SK-N-SH (cell line): ENCODE data around the gene SEC16A. TPM values are rescaled to one million over a fixed set of nuclear protein-coding genes. Genes with fewer than 3 reads are reported as not detected.

Experiments used
- CTCF ChIA-PET: fragments of 300-600, 350-600 bp; formaldehyde crosslinking; extraction: SDS; loops from one replicate; lab custom pipeline; 2021; lab: Yijun Ruan, JAX
- POLR2A ChIA-PET: fragments of 350-600 bp; sonication (Branson Sonifier 250); formaldehyde crosslinking; extraction: SDS; loops from one replicate; lab custom pipeline; 2020; ENCODE audit warnings: antibody characterized with exemption, inconsistent platforms; lab: Yijun Ruan, JAX
- DNase-seq: peaks from one replicate; pipeline ENCODE4 v3.0.0; 2012
- H2AFZ ChIP-seq: fragments of 200-600 bp; sonication (generic); 2 replicates; pipeline ENCODE4 v1.8.1; 2016; ENCODE audit warnings: antibody characterized with exemption, mild to moderate bottlenecking, low read depth
- H3F3A ChIP-seq: fragments of 200-600 bp; sonication (generic); replicated peaks from 2 replicates; pipeline ENCODE3; 2016; ENCODE audit warnings: antibody characterized with exemption, mild to moderate bottlenecking; ENCODE audit not compliant: insufficient read depth
- H3K27ac ChIP-seq, 2 experiments: fragments of 200-500 bp in 1 of 2; fragments of 200-600 bp in 1 of 2; sonication (Bioruptor generic) in 1 of 2; sonication (generic), shearing (Covaris generic) in 1 of 2; 2 replicates each; pipeline versions ENCODE4 v1.5.1 to v1.6.1; 2014 to 2016; ENCODE audit warnings: low read depth in 2 of 2, inconsistent platforms in 1 of 2, low read length in 1 of 2, mild to moderate bottlenecking in 1 of 2, mixed read lengths in 1 of 2
- H3K27me3 ChIP-seq: fragments of 200-600 bp; sonication (generic), shearing (Covaris generic); 2 replicates; pipeline ENCODE4 v1.6.1; 2016; ENCODE audit warnings: mixed run types; ENCODE audit not compliant: insufficient read depth
- H3K36me3 ChIP-seq, 2 experiments: fragments of 200-500 bp in 1 of 2; fragments of 200-600 bp in 1 of 2; sonication (Bioruptor generic) in 1 of 2; sonication (generic) in 1 of 2; replicated peaks in 1 of 2; 2 replicates each; pipeline versions ENCODE3 to v1.5.1; 2014 to 2016; ENCODE audit warnings: low read length in 1 of 2, mild to moderate bottlenecking in 1 of 2; ENCODE audit not compliant: insufficient read depth in 2 of 2, control insufficient read depth in 1 of 2
- H3K4me1 ChIP-seq, 2 experiments: fragments of 200-500 bp in 1 of 2; fragments of 200-600 bp in 1 of 2; sonication (Bioruptor generic) in 1 of 2; sonication (generic), shearing (Covaris generic) in 1 of 2; 2 replicates each; pipeline versions ENCODE4 v1.5.1 to v1.6.1; 2014 to 2016; ENCODE audit warnings: low read depth in 1 of 2, low read length in 1 of 2, mixed run types in 1 of 2; ENCODE audit not compliant: insufficient read depth in 2 of 2, control insufficient read depth in 1 of 2
- H3K4me2 ChIP-seq: fragments of 200-600 bp; sonication (generic), shearing (Covaris generic); 2 replicates; pipeline ENCODE4 v1.6.1; 2017; ENCODE audit warnings: mixed run types
- H3K4me3 ChIP-seq, 2 experiments: fragments of 200-500 bp in 1 of 2; fragments of 200-600 bp in 1 of 2; sonication (Bioruptor generic) in 1 of 2; sonication (generic), shearing (Covaris generic) in 1 of 2; 2 replicates each; pipeline versions ENCODE4 v1.5.1 to v1.8.1; 2014 to 2016; ENCODE audit warnings: low read depth in 2 of 2, inconsistent platforms in 1 of 2, low read length in 1 of 2, mild to moderate bottlenecking in 1 of 2, mixed read lengths in 1 of 2, moderate library complexity in 1 of 2
- H3K79me2 ChIP-seq: fragments of 200-600 bp; sonication (generic); 2 replicates; pipeline ENCODE4 v1.8.1; 2017; ENCODE audit warnings: mild to moderate bottlenecking; ENCODE audit not compliant: insufficient read depth
- H3K9ac ChIP-seq: fragments of 200-600 bp; sonication (generic); 2 replicates; pipeline ENCODE4 v1.6.1; 2017; ENCODE audit warnings: mixed run types
- H3K9me2 ChIP-seq: fragments of 200-600 bp; sonication (generic); 2 replicates; pipeline ENCODE4 v1.6.1; 2017; ENCODE audit warnings: mixed run types
- H3K9me3 ChIP-seq: fragments of 200-600 bp; sonication (generic); 2 replicates; pipeline ENCODE4 v1.6.1; 2017; ENCODE audit warnings: mixed run types, mild to moderate bottlenecking, moderate library complexity
- H4K20me1 ChIP-seq: fragments of 200-600 bp; sonication (generic); 2 replicates; pipeline ENCODE4 v1.6.1; 2017; ENCODE audit warnings: mild to moderate bottlenecking, mixed run types; ENCODE audit not compliant: insufficient read depth
- CHD2 ChIP-seq: fragments of 150-350 bp; IDR thresholded peaks from 2 replicates; pipeline ENCODE4 v1.6.1; 2018; ENCODE audit warnings: low read length; ENCODE audit not compliant: partially characterized antibody
- CTCF ChIP-seq: fragments of 200-600 bp; sonication (generic); IDR thresholded peaks from 2 replicates; pipeline ENCODE4 v1.6.1; 2017; ENCODE audit warnings: antibody characterized with exemption, mild to moderate bottlenecking, moderate library complexity
- ELF1 ChIP-seq: IDR thresholded peaks from 2 replicates; pipeline ENCODE4 v1.4.0; 2012
- FOSL2 ChIP-seq: IDR thresholded peaks from 2 replicates; pipeline ENCODE4 v1.4.0; 2012; ENCODE audit warnings: low read depth, mild to moderate bottlenecking, moderate library complexity, borderline replicate concordance
- FOXJ3 ChIP-seq: sonication (generic); formaldehyde crosslinking; IDR thresholded peaks from 2 replicates; pipeline ENCODE4 v1.5.1; 2020; ENCODE audit warnings: mild to moderate bottlenecking, missing genetic modification reagents
- GATA2 ChIP-seq: sonication (generic); formaldehyde crosslinking; IDR thresholded peaks from 2 replicates; pipeline ENCODE4 v1.5.0; 2020; ENCODE audit warnings: mild to moderate bottlenecking, missing genetic modification reagents
- MEF2A ChIP-seq: IDR thresholded peaks from 2 replicates; pipeline ENCODE4 v1.4.0; 2012; ENCODE audit warnings: low read depth, borderline replicate concordance
- MXI1 ChIP-seq: IDR thresholded peaks from 2 replicates; pipeline ENCODE4 v1.6.1; 2012; ENCODE audit warnings: mild to moderate bottlenecking, low read depth, low read length, improper control_type of control experiment
- NFIC ChIP-seq: IDR thresholded peaks from 2 replicates; pipeline ENCODE4 v1.4.0; 2012; ENCODE audit warnings: borderline replicate concordance
- NRF1 ChIP-seq: IDR thresholded peaks from 2 replicates; pipeline ENCODE4 v1.6.1; 2012; ENCODE audit warnings: low read depth, mild to moderate bottlenecking, low read length
- PBX3 ChIP-seq: IDR thresholded peaks from 2 replicates; pipeline ENCODE4; 2012
- RAD21 ChIP-seq: IDR thresholded peaks from 2 replicates; pipeline ENCODE4 v1.6.1; 2012; ENCODE audit warnings: mild to moderate bottlenecking, low read length
- RCOR1 ChIP-seq: fragments of 150-350 bp; IDR thresholded peaks from 2 replicates; pipeline ENCODE4 v1.6.1; 2017; ENCODE audit warnings: antibody characterized with exemption, low read length
- REST ChIP-seq: IDR thresholded peaks from 2 replicates; pipeline ENCODE4 v1.6.1; 2012; ENCODE audit warnings: mild to moderate bottlenecking, low read depth, low read length, moderate library complexity
- SIN3A ChIP-seq: IDR thresholded peaks from 2 replicates; pipeline ENCODE4 v1.6.1; 2012; ENCODE audit warnings: low read depth, mild to moderate bottlenecking, low read length, moderate library complexity, borderline replicate concordance
- TAF1 ChIP-seq: IDR thresholded peaks from 2 replicates; pipeline ENCODE4 v1.6.1; 2012; ENCODE audit warnings: low read depth, mild to moderate bottlenecking, low read length, moderate library complexity, borderline replicate concordance
- TEAD4 ChIP-seq: IDR thresholded peaks from 2 replicates; pipeline ENCODE4 v1.4.0; 2012; ENCODE audit warnings: mild to moderate bottlenecking, borderline replicate concordance; ENCODE audit not compliant: insufficient read depth
- USF1 ChIP-seq: IDR thresholded peaks from 2 replicates; pipeline ENCODE4 v1.4.0; 2012; ENCODE audit warnings: low read depth, borderline replicate concordance
- USF2 ChIP-seq: fragments of 150-350 bp; IDR thresholded peaks from 2 replicates; pipeline ENCODE4 v1.6.1; 2017; ENCODE audit warnings: antibody characterized with exemption, low read length, low read depth, borderline replicate concordance
- WGBS: methylation state at CpG from one replicate; pipeline ENCODE4 v1.1.6; 2017; ENCODE audit warnings: low lambda C conversion rate; 5-methylcytosine and 5-hydroxymethylcytosine counted together
- polyA plus RNA-seq, 3 experiments: library from polyadenylated mRNA; depleted of rRNA; stranded (reverse); fragments of >200 nt; gene quantifications; 2 replicates each; pipeline ENCODE4 v1.2.3, GENCODE V29; 2012

SEC16A gene
- polyA plus RNA-seq, 1 of the 3 experiments (the other 2 are of a cell fraction) = 25.9 TPM

GRCh38 chr9:136526625-136527066 lies 43.8 kb upstream of the SEC16A start:
- Histone ChIP-seq H3K27ac (no peak overlapping the region), H3K79me2 (peaks cover 2% of the 10 kb centered on the region; the same call in 1 of the 2 replicates), H3K9me3 (no peaks in the 10 kb centered on the region), H3K4me2 (no peak overlapping the region), H4K20me1 (peaks cover 50% of the 10 kb centered on the region), H3K9me2 (no peaks in the 10 kb centered on the region), H3K4me1 (peaks cover 0 to 9% of the 10 kb centered on the region in 2 experiments; a peak in 1 of 4 replicates), H3K4me3 (no peak overlapping the region), H2AFZ (no peak overlapping the region), H3F3A (no peaks in the 10 kb centered on the region), H3K36me3 (peaks cover 0 to 5% of the 10 kb centered on the region in 2 experiments), H3K27me3 (no peaks in the 10 kb centered on the region), H3K9ac (no peak overlapping the region)
- 97% methylated on average over 19 of the region's 30 CpGs for WGBS
- CTCF ChIA-PET = interaction anchor here (0.6 to 0.8 kb wide), 3 partner anchors 41 to 734 kb away, joined by 3 read pairs; no protein-coding TSS in a partner anchor
- POLR2A ChIA-PET = no interaction called here
- no peak for TF ChIP-seq SIN3A
- no peak for TF ChIP-seq MXI1
- TF ChIP-seq USF2 = no peak
- no peak for TF ChIP-seq RCOR1
- TF ChIP-seq USF1 = no peak
- TF ChIP-seq PBX3 = no peak
- no peak for TF ChIP-seq RAD21
- no peak for TF ChIP-seq NFIC
- no peak for TF ChIP-seq NRF1
- TF ChIP-seq MEF2A = no peak
- DNase-seq = no peak

GRCh38 chr9:136525841-136526499 lies 43.1 kb upstream of the SEC16A start:
- Histone ChIP-seq H3K9me2 (no peaks in the 10 kb centered on the region), H3K4me3 (no peak overlapping the region), H3K9me3 (no peaks in the 10 kb centered on the region), H3K9ac (no peak overlapping the region), H3F3A (no peaks in the 10 kb centered on the region), H3K27ac (no peak overlapping the region), H4K20me1 (peaks cover 43% of the 10 kb centered on the region), H3K79me2 (peaks cover 2% of the 10 kb centered on the region; the same call in 1 of the 2 replicates), H2AFZ (no peak overlapping the region), H3K27me3 (no peaks in the 10 kb centered on the region), H3K4me1 (peaks cover 0 to 13% of the 10 kb centered on the region in 2 experiments; a peak in 1 of 4 replicates), H3K4me2 (no peak overlapping the region), H3K36me3 (peaks cover 0 to 5% of the 10 kb centered on the region in 2 experiments)
- ChIA-PET CTCF (interaction anchor here (0.6 kb wide), 2 partner anchors 49 to 735 kb away, joined by 3 read pairs; no protein-coding TSS in a partner anchor), POLR2A (no interaction called here)
- DNase-seq = no peak
- WGBS = 84% methylated on average over 16 of the region's 30 CpGs
- TF ChIP-seq TEAD4 = no peak
- TF ChIP-seq NRF1 = no peak
- no peak for TF ChIP-seq CHD2
- no peak for TF ChIP-seq FOXJ3
- TF ChIP-seq CTCF = no peak
- TF ChIP-seq ELF1 = no peak
- TF ChIP-seq FOSL2 = no peak
- no peak for TF ChIP-seq GATA2
- no peak for TF ChIP-seq REST
- TF ChIP-seq NFIC = no peak
- no peak for TF ChIP-seq TAF1
